NCI-H526 treated with DMSO at 0.1 percent for 48 hours (cell line): ENCODE data around the gene CEP250.
"Not testable (repeated sequence)": the region's sequence is repeated elsewhere in the genome, so short reads cannot be mapped to it uniquely, and the experiment has no call there.

Source experiments
- DNase-seq: peaks from one replicate; lab custom pipeline; 2025; lab: John Stamatoyannopoulos, UW

The CEP250 gene

GRCh38 chr20:35529552-35529951 lies 74.2 kb downstream of the CEP250 start, which contains the start of gene C20orf173:
Gene C20orf173, minus strand, starts transcription at chr20:35529652. Its CDS starts 279 bp downstream, at chr20:35529373.
- DNase-seq, result no peak

GRCh38 chr20:35539756-35540212 lies 84.4 kb downstream of the CEP250 start:
- no peak for DNase-seq

GRCh38 chr20:35541118-35541782 lies 85.9 kb downstream of the CEP250 start:
- DNase-seq, result no peak

GRCh38 chr20:35541783-35542662 lies 86.6 kb downstream of the CEP250 start, which contains the start of gene ERGIC3:
Gene ERGIC3, plus strand, starts transcription at chr20:35542078. Its CDS starts 20 bp downstream, at chr20:35542098.
- peak; percentile 95 for DNase-seq

DNA sequence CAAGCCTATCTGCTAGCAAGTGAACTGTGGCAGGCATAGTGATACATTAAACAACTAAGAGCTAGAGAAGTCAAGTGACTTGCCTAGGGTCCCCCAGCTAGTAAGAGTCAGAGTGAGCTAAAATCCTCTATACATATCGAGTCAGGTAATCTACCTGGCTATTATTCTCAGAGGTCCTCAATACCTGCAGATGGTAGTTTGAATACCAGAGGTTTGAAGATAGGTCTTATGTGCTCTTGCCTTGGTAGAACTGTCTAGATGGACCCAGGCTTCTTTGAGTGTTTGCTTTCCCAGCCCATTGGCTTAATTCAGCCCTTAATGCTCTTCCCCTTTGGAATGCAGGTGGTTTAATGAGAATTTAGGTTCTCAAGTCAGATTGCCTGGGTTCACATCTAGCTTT lies 87.6 kb downstream of the CEP250 start:
- no peak for DNase-seq

GRCh38 chr20:35544436-35544835 lies 89.0 kb downstream of the CEP250 start:
- no peak for DNase-seq

DNA sequence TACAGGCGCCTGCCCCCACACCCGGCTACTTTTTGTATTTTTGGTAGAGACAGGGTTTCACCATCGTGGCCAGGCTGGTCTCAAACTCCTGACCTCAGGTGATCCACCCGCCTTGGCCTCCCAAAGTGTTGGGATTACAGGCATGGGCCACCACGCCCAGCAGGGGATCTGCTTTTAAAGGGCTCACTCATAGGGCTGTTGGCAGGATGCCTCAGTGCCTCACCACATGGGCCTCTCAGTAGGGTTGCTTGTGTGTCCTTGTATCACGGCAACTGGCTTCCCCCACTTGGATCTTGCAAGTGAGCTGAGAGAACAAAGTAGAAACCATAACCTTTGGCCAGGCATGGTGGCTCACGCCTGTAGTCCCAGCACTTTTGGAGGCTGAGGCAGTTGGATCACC lies 89.5 kb downstream of the CEP250 start:
- not testable (repeated sequence) for DNase-seq

- DNase-seq, result no peak
These were observed 90.7 kb downstream of the CEP250 start for GRCh38 chr20:35546127-35546526.

- no peak for DNase-seq
These were observed 91.9 kb downstream of the CEP250 start for GRCh38 chr20:35547329-35547728.

- no peak for DNase-seq
These were observed 96.1 kb downstream of the CEP250 start for GRCh38 chr20:35551503-35551902.

DNA sequence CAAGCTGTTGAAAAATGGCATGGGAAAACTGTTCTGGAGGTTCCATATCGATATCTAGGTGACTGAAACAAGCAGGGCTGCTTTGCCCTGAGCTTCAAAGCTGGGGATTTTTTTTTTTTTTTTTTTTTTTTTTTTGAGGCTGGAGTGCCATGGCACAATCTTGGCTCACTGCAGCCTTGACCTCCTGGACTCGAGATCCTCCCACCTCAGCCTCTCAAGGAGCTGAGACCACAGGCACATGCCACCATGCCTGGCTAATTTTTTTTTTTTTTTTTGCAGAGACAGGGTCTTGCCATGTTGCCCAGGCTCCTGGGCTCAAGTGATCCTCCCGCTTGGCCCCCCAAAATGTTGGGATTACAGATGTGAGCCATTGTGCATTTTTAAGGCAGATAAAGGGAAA lies 97.5 kb downstream of the CEP250 start:
- no peak for DNase-seq

DNA sequence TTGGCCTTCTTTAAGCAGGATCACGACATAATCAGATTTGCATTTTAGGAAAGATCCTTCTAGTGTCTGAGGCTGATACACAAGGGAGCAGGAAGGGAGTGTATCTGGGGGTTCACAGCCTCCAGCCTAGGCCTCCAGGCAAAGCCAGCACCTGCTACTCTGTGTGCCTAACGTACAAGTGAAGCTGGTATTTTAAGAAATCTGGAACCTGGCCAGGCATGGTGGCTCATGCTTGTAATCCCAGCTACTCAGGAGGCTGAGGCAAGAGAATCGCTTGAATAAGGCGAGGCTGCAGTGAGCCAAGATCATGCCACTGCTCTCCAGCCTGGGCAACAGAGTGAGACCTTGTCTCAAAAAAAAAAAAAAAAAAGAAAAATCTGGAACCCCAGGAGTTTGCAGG lies 100.1 kb downstream of the CEP250 start:
- not testable (repeated sequence) for DNase-seq

DNA sequence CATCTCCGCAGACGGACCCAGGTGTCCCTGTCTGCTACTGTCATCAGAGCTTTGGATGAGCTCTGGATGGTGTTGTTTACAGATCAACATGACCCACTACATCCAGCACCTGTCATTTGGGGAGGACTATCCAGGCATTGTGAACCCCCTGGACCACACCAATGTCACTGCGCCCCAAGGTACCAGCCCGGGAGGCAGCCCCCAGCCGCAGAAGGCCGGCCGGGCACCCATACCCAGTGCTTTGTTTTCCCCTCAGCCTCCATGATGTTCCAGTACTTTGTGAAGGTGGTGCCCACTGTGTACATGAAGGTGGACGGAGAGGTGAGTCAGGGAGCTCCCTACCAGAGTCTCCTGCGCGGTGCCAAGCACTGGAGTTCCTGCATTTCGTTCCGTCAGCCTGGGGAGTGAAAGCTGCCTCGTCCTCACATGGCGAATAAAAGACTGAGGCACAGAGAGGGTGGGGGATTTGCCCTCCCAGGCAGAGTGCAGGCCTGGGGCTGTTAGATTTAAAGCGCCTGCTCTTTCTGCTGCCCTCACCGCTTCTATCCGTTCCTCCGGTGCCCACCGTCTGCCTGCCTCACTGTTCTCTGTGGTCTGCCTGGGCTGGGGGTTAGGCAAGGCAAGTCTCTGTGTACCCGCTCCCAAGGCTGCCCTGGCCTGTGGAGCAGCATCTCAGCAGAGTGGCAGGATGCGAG lies 100.7 kb downstream of the CEP250 start:
- no peak for DNase-seq

- no peak for DNase-seq
These were observed 101.5 kb downstream of the CEP250 start for GRCh38 chr20:35556871-35557270.

GRCh38 chr20:35558451-35558850 lies 103.1 kb downstream of the CEP250 start:
- DNase-seq, result no peak

DNA sequence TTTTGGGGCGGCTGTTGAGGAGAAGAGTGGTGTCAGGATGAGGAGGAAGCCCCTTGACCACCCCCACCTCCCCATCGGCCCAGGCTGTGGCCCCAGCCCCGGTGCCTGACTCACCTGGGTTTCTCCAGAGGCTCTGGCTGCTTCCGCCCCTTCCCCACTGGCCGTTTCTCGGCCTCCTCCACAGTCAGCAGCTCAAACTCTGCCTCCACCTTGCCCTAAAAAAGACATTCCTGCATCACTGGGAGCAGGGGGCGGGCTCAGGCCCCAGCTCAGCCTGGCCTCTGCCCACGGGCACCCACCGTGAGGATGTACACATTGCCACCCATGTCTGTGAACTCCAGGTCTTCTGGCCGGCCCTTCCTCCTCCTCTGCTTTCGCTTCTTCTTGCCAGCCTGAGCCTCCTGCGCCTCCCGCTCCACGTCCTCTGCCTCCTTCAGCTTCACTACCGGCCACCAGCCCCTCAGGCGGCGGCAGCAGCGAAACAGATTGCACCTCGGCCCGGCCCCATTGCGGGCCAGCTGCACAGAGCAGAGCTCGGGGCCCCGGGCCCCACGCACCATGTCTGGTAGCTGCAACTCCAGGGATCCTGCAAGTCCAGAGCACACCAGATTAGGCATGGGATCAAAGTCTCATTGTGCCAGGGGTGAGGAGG lies 103.8 kb downstream of the CEP250 start:
- no peak for DNase-seq

DNA sequence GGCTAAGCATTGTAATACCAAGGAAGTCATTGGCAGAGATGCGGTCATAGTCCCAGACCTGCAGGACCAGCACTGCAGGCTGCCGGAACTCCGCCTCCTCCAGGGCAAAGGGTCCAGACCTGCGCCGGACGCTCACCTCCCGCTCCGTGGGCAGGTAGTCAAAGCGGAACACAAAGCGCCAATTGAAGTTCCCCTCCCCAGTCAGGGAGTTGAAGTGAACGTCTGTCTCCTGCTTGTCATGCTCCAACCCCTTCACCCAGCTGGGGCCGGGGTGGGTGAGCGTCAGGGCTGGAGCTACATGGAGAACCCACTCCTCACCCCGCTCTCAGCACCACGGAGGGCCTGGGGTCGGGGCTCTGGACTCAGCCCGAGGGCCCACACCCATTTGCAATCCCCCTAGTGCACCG lies 104.7 kb downstream of the CEP250 start:
- no peak for DNase-seq

DNA sequence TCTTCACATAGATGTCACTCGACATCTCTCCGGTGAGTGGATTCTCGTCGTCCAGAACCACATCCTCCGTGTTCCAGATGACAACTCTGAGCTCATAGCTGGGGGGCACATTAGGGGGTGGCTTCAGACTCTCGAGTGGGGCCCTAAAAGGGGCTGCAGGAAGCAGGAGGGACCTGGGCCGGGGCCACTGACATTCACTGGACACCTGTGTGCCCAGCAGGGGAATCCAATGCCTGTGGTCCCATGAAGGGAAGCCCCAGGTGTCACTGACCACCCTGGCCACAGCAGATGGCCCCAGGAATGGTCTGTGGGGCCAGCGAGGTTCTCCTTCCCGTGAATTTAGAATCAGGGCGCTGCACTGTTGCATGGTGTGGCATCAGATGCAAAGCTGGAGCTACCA lies 105.1 kb downstream of the CEP250 start:
- no peak for DNase-seq

DNA sequence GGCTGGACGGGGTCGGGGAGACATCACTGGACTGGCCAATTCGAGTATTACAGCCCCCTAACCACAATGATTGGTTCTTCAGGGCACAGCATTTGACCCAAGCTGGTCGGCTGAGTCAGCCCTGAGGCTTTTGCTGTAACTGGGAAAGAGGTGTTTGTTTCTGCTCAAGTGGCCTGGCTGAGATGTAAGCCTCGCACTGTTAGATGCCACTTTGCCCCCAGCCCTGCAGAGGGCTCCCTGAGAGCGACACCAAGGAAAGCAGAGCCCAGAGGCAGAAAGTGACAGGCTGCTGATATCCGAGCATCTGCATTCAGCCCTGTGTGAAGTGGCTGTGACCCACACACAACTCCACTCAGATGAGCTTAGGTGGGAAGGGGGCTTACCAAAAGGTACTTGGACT lies 105.9 kb downstream of the CEP250 start:
- DNase-seq, result peak; percentile 38

- no peak for DNase-seq
These were observed 106.3 kb downstream of the CEP250 start for GRCh38 chr20:35561671-35562070.

- no peak for DNase-seq
These were observed 107.2 kb downstream of the CEP250 start for GRCh38 chr20:35562541-35563110.

- no peak for DNase-seq
These were observed 108.4 kb downstream of the CEP250 start for GRCh38 chr20:35563834-35564233.
